Measurements from ENCODE around the gene SOCS2. TPM values are rescaled to one million over a fixed set of nuclear protein-coding genes. Genes with fewer than 3 reads are reported as not detected.

Gene SOCS2
- total and polyA plus RNA-seq, 2 of the 8 experiments (the other 6 are each of a cell fraction or from before 2014, with no cell fraction given): 14.5 to 18.0 TPM

DNA sequence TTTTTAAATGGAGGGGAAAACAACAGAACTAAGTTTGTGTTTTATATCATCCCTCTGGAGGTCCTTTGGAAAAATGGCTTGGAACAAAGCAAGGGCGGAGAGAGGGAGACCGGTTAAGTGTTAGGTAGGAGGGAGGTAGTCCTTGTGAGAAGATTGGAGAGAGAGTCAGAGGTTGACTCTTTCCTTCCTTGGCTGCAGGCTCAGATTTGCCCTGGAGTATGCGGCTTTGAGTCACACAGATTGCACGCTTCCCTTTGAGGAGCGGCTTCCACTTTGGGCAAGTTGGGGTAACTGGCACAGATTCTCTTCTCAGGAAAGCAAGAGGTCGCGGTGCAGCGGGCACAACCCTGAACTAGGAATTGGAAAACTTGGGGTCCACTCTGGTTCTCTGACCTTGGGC is 9.9 kb downstream of the SOCS2 start (continued):
- no peak for TF ChIP-seq SIX5 (IDR thresholded peaks at IDR 0.05; ENCODE audit: low read depth, low read length)
- TF ChIP-seq CBX8 (IDR thresholded peaks at IDR 0.05; ENCODE audit: borderline replicate concordance, low read depth, low read length): no peak
- TF ChIP-seq, protein P1, sequence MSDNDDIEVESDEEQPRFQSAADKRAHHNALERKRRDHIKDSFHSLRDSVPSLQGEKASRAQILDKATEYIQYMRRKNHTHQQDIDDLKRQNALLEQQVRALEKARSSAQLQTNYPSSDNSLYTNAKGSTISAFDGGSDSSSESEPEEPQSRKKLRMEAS (IDR thresholded peaks at IDR 0.05): no peak
- TF ChIP-seq TEAD4 (IDR thresholded peaks at IDR 0.05; ENCODE audit: low read depth, low read length): no peak
- TF ChIP-seq CBX5 (IDR thresholded peaks at IDR 0.05; ENCODE audit: low read depth, low read length): no peak
- no peak for TF ChIP-seq EGR1 (IDR thresholded peaks at IDR 0.05; ENCODE audit: borderline replicate concordance, low read depth, low read length)
- TF ChIP-seq CHD1 (IDR thresholded peaks at IDR 0.05; ENCODE audit: low read depth, low read length): no peak
- TF ChIP-seq ZNF274 (IDR thresholded peaks at IDR 0.05; ENCODE audit: borderline replicate concordance, extremely low read depth, low read length): no peak
- TF ChIP-seq CEBPB (IDR thresholded peaks at IDR 0.05; ENCODE audit: low read depth, low read length): no peak
- no peak for TF ChIP-seq KDM5A (IDR thresholded peaks at IDR 0.05; ENCODE audit: low read length)
